HepG2 (cell line): ENCODE results near the gene BCL6. TPM values are rescaled to one million over a fixed set of nuclear protein-coding genes. Genes with fewer than 3 reads are reported as not detected.
A peak's percentile ranks its signal among the peaks of the same experiment; 100 is the strongest.

ENCODE experiments used
- AKAP8 ChIP-seq: sonication (generic); formaldehyde crosslinking; IDR thresholded peaks from 2 replicates; pipeline ENCODE4 v1.5.1; 2020; ENCODE audit warnings: mild to moderate bottlenecking, missing genetic modification reagents
- ATAD3A ChIP-seq: sonication (generic); formaldehyde crosslinking; IDR thresholded peaks from 2 replicates; pipeline ENCODE4 v1.4.0; 2020; ENCODE audit warnings: missing genetic modification reagents
- BRCA1 ChIP-seq: sonication (generic); formaldehyde crosslinking; IDR thresholded peaks from 2 replicates; pipeline ENCODE4 v1.4.0; 2020; ENCODE audit warnings: missing genetic modification reagents
- EHMT2 ChIP-seq: fragments of 200-600 bp; sonication (generic); IDR thresholded peaks from 2 replicates; pipeline ENCODE4 v1.7.0; 2017; ENCODE audit warnings: antibody characterized with exemption, low read depth, low read length, borderline replicate concordance
- MAF1 ChIP-seq: sonication (generic); formaldehyde crosslinking; IDR thresholded peaks from 2 replicates; pipeline ENCODE4 v1.5.0; 2020; ENCODE audit warnings: missing genetic modification reagents, borderline replicate concordance
- MBD4 ChIP-seq: IDR thresholded peaks from 2 replicates; pipeline ENCODE4 v1.6.1; 2012; ENCODE audit warnings: low read length, inconsistent platforms, borderline replicate concordance
- RBM39 ChIP-seq: fragments of 200-400 bp; formaldehyde crosslinking; IDR thresholded peaks from one replicate; pipeline ENCODE4 v1.6.1; 2018; ENCODE audit warnings: antibody characterized with exemption, mild to moderate bottlenecking, low read depth, low read length; ENCODE audit not compliant: poor library complexity, severe bottlenecking
- SP1 ChIP-seq, 2 experiments: fragments of 450-650 bp in 1 of 2; sonication (generic) in 1 of 2; formaldehyde crosslinking in 1 of 2; IDR thresholded peaks; 2 replicates each; pipeline versions ENCODE4 v1.4.0 to v1.6.1; 2016 to 2020; ENCODE audit warnings: missing genetic modification reagents in 1 of 2
- TARDBP ChIP-seq: sonication (generic); formaldehyde crosslinking; IDR thresholded peaks from 2 replicates; pipeline ENCODE4 v1.8.0; 2022; ENCODE audit warnings: mild to moderate bottlenecking, missing genetic modification reagents
- ZBTB7B ChIP-seq: sonication (generic); formaldehyde crosslinking; IDR thresholded peaks from 2 replicates; pipeline ENCODE4 v1.4.0; 2020; ENCODE audit warnings: missing genetic modification reagents
- ZEB1 ChIP-seq: IDR thresholded peaks from 2 replicates; pipeline ENCODE4 v1.6.1; 2012; ENCODE audit warnings: mild to moderate bottlenecking, low read depth, inconsistent platforms; ENCODE audit not compliant: insufficient replicate concordance
- ZNF17 ChIP-seq: sonication (generic); formaldehyde crosslinking; IDR thresholded peaks from 2 replicates; pipeline ENCODE4 v1.5.0; 2020; ENCODE audit warnings: mild to moderate bottlenecking, missing genetic modification reagents
- ZNF563 ChIP-seq: sonication (generic); formaldehyde crosslinking; IDR thresholded peaks from 2 replicates; pipeline ENCODE4 v1.8.0; 2022; ENCODE audit warnings: mild to moderate bottlenecking, moderate library complexity, missing genetic modification reagents
- ZNF674 ChIP-seq: sonication (generic); formaldehyde crosslinking; IDR thresholded peaks from 2 replicates; pipeline ENCODE4 v1.5.0; 2020; ENCODE audit warnings: low read depth, mild to moderate bottlenecking, missing genetic modification reagents
- ZNF724P ChIP-seq: sonication (generic); formaldehyde crosslinking; IDR thresholded peaks from 2 replicates; pipeline ENCODE4 v1.8.0; 2022; ENCODE audit warnings: missing genetic modification reagents, borderline replicate concordance
- polyA plus RNA-seq, 8 experiments: library from polyadenylated mRNA; depleted of rRNA in 3 of 8; stranded (reverse) in 7 of 8; unstranded in 1 of 8; fragments of >200 nt; fragmentation: Illumina TruSeq in 4 of 8; extraction: Trizol in 4 of 8; gene quantifications; 2 replicates each; pipeline versions ENCODE4 v1.2.1 to v1.2.3, GENCODE V29; 2011 to 2016; ENCODE audit warnings: low read depth in 4 of 8, missing spikeins in 1 of 8, mixed read lengths in 1 of 8; ENCODE audit not compliant: insufficient read depth in 1 of 8
- total RNA-seq, 5 experiments: library from RNA; depleted of rRNA; stranded (reverse); fragments of >200 nt; fragmentation: Illumina TruSeq; extraction: Trizol; gene quantifications; 2 replicates each; pipeline ENCODE4 v1.2.3, GENCODE V29; 2016; ENCODE audit warnings: low read depth in 1 of 5
- TF ChIP-seq, protein P1 (sequence below): sonication (generic); formaldehyde crosslinking; IDR thresholded peaks from 2 replicates; pipeline ENCODE4 v1.8.1; 2023; ENCODE audit warnings: mild to moderate bottlenecking, moderate library complexity, missing genetic modification reagents
- TF ChIP-seq, protein P2 (sequence below): IDR thresholded peaks from 2 replicates; pipeline ENCODE4 v1.6.1; 2016

Gene BCL6
- total and polyA plus RNA-seq, 2 of the 13 experiments (the other 11 are each of a cell fraction or from before 2014, with no cell fraction given), result 21.2 to 53.7 TPM

DNA sequence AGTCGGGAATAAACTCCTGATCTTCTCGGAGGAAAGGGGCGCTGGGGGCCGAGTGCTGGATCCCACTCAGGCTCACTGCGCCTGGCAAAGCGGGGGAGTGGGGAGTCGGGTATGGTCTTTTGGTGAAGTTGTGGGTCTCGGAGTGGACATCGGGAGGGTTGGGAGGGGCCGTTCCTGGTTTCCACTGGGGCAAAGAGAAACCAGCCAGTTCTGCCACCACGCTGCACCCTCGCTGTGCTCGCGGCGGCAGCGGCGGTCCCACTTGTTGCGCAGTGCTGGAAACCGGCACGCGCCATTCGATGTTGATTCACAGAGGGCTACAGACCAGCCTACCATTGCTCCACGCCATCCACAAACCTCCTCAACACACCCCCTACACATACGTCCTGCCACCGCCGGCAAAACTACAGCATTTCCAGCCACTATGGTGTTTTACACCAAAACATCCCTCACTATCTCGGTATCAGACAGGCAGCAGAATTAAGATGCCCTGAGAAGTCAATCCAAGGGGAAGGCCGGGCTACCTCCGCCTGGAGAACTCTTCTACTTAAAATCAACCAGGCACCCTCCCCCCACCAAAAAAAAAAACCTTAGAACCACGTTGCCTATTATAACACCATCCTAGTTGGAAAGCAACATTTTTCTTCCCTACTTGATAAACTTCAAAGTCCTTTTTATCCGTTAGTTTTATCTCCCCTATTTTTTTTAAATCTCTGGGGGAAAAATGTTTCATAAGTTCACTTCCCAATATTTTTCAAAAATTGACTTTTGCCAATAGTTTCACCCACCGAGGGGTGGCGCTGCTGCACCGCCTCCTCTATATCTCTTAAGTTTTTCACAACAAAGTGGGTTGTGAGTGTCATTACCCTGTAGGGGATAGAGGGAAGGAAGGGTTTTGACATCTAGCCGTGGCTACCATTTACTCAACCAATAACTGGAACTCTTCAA, 3.6 kb downstream of the BCL6 start (continued):
- TF ChIP-seq RBM39 (no peak), ZNF724P (CRISPR knock-in tag) (no peak), ZEB1 (peak; percentile 76), ZNF17 (no peak), ATAD3A (no peak), EHMT2 (no peak), ZNF674 (no peak), MBD4 (peak; percentile 54; the same call in 1 of the 2 replicates), TARDBP (CRISPR knock-in tag) (0 out of 2 replicates have a peak, but pooled peaks have one; percentile 27), BRCA1 (CRISPR knock-in tag) (no peak), SP1 (IDR thresholded peaks at IDR 0.05) (no peak), SP1 (CRISPR knock-in tag; IDR thresholded peaks at IDR 0.05) (no peak), ZNF563 (CRISPR knock-in tag) (0 out of 2 replicates have a peak, but pooled peaks have one; percentile 49), ZBTB7B (CRISPR knock-in tag) (0 out of 2 replicates have a peak, but pooled peaks have one; percentile 5), MAF1 (no peak), AKAP8 (CRISPR knock-in tag) (no peak; the same call in 1 of the 2 replicates)
- TF ChIP-seq, protein P1, sequence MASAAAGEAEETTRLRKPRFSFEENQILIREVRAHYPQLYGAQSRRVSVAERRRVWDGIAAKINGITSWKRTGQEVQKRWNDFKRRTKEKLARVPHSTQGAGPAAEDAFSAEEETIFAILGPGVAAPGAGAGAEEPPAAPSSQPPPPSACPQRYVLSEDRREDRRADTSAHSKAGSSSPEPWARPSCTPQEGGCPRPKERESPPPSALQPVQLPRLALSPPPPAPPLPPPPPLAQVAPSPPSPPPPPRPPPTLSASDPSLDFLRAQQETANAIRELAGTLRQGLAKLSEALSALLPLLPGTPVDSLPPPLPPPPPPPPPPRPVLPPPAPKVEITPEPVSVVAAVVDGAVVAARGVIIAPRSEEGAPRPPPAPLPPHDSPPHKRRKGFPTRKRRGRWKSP (CRISPR knock-in tag), result no peak
- TF ChIP-seq, protein P2, sequence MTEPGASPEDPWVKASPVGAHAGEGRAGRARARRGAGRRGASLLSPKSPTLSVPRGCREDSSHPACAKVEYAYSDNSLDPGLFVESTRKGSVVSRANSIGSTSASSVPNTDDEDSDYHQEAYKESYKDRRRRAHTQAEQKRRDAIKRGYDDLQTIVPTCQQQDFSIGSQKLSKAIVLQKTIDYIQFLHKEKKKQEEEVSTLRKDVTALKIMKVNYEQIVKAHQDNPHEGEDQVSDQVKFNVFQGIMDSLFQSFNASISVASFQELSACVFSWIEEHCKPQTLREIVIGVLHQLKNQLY, result no peak
